HL-60/S4 treated with phorbol 12-myristate 13-acetate at 8.2 ng/mL for 4 days and 3 days (cell line): ENCODE results near the gene TSPAN31.

ENCODE experiments used
- in situ Hi-C: fragments of 300-500 bp; cut with MboI; formaldehyde crosslinking; loops from 2 replicates; pipeline ENCODE4 v1.15.0; 2022; ENCODE audit warnings: low sequenced_read_pairs

TSPAN31 gene

DNA sequence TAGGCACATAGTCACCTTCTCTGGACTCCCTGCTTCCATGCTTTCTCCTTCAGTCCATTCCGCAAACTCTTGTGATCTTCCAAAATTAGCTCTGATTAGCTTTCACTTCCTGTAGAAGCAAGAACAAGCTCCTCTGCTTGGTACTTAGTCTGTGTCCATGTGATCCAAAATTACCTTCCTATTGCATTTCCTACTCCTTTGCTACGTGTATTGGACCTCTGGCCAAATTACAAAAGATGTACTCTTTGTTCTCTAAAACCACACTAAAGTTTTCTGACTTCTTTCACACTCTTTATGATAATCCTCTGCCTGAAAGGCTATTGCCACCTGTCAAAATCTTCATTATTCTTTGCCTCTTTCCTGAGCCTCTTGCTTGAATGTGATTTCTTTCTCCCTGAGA lies 37.0 kb downstream of the TSPAN31 start:
- in situ Hi-C loops: loop anchor here (25.0 kb wide), 1 partner anchor 94 kb away; the partner anchor contains the start of gene OS9

DNA sequence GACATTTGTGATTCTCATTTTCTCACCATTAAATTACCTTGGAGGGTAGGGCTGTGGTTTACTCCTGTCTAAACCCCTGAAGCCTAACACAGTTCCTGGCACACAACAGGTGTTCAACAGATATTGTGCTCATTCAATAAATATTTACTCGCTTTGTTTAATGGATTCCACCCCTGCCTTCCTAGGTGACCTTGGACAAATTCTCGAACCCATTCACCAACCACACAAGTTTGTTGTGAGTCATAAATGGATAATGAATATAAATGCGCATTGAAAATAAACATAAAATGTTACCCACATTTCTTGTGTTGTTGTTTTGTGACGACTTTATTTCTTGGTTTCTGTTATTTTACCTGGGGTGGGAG lies 37.4 kb downstream of the TSPAN31 start:
- in situ Hi-C loops: loop anchor here (25.0 kb wide), 1 partner anchor 95 kb away; the partner anchor contains the start of gene OS9

DNA sequence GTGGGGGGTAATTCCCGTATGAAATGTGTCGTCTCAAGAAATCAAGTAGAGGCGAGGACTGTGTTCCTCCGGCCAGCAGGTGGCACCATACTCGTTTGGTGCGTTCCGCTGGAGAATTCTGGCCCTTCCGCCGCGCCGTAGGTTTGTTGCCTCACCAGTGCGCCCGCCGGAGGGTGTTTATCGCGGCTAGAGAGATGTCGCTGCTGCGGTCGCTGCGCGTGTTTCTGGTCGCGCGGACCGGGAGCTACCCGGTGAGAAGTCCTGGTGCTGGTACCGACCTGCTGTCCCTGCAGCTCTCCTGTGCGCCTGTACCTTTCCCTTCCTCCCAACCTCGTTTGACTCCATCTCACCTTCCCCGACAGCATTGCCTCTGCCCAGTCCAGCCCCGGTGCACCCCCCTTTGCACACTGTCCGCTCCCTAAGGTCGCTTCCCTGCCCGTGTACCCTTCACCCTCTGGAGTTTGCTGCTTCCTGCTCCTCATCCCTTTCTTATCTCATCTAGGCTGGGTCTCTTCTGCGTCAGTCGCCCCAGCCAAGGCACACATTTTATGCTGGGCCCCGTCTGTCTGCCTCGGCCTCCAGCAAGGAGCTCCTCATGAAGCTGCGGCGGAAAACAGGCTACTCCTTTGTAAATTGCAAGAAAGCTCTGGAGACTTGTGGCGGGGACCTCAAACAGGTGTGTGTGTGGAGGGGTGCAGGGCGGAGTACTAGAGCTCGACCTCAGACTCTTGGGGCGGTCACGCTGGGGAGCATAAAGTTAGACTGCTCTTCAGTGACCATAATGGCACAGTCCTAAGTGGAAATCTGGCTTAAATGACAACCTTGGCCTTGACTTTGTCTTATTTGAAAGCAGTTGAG lies 38.0 kb downstream of the TSPAN31 start, which contains the start of gene TSFM:
Gene TSFM (plus strand): TSS at position 180 of the 858 bp plus-strand sequence. CDS start 15 bp downstream, at position 195.
- in situ Hi-C loops: loop anchor here (25.0 kb wide), 1 partner anchor 96 kb away; the partner anchor contains the start of gene OS9

DNA sequence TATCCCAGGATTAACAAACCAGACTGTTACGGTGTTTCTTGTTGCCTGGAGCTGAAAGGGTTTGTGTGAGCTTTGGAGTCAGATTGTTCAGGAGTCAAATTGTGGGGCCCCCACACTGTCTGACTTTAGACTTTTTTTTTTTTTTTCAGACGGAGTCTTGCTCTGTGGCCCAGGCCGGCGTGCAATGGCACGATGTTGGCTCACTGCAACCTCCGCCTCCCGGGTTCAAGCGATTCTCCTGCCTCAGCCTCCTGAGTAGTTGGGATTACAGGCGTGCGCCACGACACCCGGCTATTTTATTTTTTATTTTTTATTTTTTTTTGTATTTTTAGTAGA lies 38.6 kb downstream of the TSPAN31 start:
- in situ Hi-C loops: loop anchor here (25.0 kb wide), 1 partner anchor 96 kb away; the partner anchor contains the start of gene OS9

DNA sequence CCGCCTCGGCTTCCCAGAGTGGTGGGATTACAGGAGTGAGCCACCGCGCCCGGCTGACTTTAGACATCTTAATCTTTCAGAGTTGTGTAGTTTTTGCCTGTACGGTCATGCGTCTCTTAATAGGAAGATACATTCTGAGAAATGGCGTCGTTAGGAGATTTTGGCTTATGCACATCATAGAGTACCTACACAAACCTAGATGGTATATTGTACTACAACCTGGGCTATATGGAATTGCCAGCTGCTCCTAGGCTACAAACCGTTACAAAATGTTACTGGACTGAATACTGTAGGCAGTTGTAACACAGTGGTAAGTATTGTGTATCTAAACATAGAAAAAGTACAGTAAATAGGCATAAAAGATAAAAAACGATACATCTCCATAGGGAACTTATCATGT lies 39.0 kb downstream of the TSPAN31 start:
- in situ Hi-C loops: loop anchor here (25.0 kb wide), 1 partner anchor 97 kb away; the partner anchor contains the start of gene OS9

DNA sequence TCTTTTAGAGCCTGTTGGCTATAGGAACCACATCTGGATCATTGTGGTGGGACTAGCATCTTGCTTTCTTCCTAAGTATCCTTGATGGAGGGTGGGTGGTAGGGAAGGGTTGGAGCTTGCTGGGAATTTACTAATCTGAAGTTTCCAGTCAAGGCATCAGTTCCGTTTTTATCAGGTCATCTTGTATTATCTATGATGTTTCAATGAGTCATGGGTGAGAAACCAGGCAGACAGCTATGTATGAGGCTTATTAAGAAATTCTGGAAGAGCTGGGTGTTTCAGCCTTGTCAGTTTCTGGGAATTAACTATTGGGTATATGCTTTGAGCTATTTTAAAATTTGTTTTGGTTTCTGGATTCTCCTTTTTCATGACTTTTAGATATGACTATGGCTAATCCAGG lies 49.1 kb downstream of the TSPAN31 start:
- in situ Hi-C loops: loop anchor here (25.0 kb wide), 1 partner anchor 107 kb away; the partner anchor contains the start of gene OS9

DNA sequence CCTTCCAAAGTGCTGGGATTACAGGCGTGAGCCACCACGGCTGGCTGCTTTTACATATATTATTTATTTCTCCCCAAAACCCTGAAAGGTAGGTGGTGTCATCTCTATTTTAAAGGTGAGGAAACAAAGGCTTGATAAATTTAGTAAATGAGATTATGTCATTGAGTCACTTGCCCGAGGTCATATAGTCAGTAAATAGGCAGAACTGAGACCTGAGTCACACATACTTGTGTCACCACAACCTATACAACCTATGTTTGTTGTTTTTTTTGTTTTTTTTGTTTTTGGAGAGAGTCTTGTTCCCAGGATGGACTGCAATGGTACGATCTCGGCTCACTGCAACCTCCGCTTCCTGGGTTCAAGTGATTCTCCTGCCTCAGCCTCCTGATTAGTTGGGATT lies 50.5 kb downstream of the TSPAN31 start:
- in situ Hi-C loops: loop anchor here (25.0 kb wide), 1 partner anchor 108 kb away; the partner anchor contains the start of gene OS9

DNA sequence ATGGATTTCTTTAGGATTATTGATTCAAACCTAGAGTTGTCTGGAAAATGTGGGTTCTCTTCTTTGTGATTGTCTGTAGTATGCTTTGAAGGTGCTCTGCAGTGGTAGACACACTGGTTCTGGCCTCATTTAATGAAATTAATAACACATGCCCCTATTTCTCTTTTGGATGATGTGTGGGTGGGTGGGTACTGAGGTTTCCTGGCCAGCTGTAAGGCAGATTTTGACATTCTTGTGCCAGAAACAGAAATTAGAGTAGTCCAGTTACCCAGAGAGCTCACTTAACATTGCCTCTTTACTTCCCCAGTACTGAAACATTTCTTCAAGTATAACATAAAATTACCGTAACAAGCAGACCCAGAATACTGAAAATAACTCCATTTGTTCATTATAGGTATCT lies 52.2 kb downstream of the TSPAN31 start:
- in situ Hi-C loops: loop anchor here (25.0 kb wide), 1 partner anchor 110 kb away; the partner anchor contains the start of gene OS9

DNA sequence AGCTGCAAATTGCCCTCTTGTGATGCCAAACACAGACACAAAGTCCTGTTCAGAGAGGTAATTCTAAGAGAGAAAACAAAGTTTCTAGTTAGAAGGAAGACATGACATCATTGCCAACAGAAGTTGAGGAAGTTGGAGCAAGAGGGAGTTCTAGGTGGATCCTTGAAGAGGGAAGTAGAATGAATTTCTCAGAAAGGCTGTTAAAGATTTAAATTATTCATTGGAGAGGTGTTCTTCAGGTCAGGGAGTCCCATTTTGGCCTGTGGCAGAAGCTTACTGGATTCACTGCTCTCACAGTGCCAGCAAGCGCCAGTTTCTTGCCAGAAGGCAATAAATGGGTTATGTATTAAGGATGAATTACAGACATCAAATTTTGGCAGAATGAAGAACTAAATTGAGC lies 53.1 kb downstream of the TSPAN31 start:
- in situ Hi-C loops: loop anchor here (25.0 kb wide), 1 partner anchor 111 kb away; the partner anchor contains the start of gene OS9
